Neural progenitor cell (in vitro differentiated cells): Measurements from ENCODE around the gene IGHMBP2. TPM values are rescaled to one million over a fixed set of nuclear protein-coding genes. Genes with fewer than 3 reads are reported as not detected.

Experiments
- DNase-seq: peaks from one replicate; pipeline ENCODE4 v3.0.0-alpha.2; 2016; ENCODE audit warnings: low spot score
- H2AFZ ChIP-seq: fragments of 200-600 bp; sonication (generic); replicated peaks from 2 replicates; pipeline ENCODE4 v1.6.1; 2016; ENCODE audit warnings: antibody characterized with exemption
- H3F3A ChIP-seq: fragments of 200-600 bp; sonication (generic); 2 replicates; pipeline ENCODE4 v1.6.1; 2016; ENCODE audit warnings: antibody characterized with exemption, low read depth
- H3K27ac ChIP-seq: fragments of 200-600 bp; sonication (generic); 2 replicates; pipeline ENCODE4 v1.5.1; 2016; ENCODE audit warnings: mild to moderate bottlenecking
- H3K27me3 ChIP-seq: fragments of 200-600 bp; sonication (generic); 2 replicates; pipeline ENCODE4 v1.6.1; 2016; ENCODE audit warnings: mild to moderate bottlenecking, moderate library complexity
- H3K36me3 ChIP-seq: fragments of 200-600 bp; sonication (generic); 2 replicates; pipeline ENCODE4 v1.5.1; 2016
- H3K4me1 ChIP-seq: fragments of 200-600 bp; sonication (generic); 2 replicates; pipeline ENCODE4 v1.6.1; 2016; ENCODE audit warnings: mixed run types
- H3K4me2 ChIP-seq: fragments of 200-600 bp; sonication (generic); 2 replicates; pipeline ENCODE4 v1.6.1; 2016
- H3K4me3 ChIP-seq: fragments of 200-600 bp; sonication (generic); 2 replicates; pipeline ENCODE4 v1.5.1; 2016
- H3K79me2 ChIP-seq: fragments of 200-600 bp; sonication (generic); 2 replicates; pipeline ENCODE4 v1.6.1; 2016; ENCODE audit warnings: low read depth
- H3K9ac ChIP-seq: fragments of 200-600 bp; sonication (generic); 2 replicates; pipeline ENCODE4 v1.6.1; 2016
- H3K9me3 ChIP-seq: fragments of 200-600 bp; sonication (generic); 2 replicates; pipeline ENCODE4 v1.5.1; 2016; ENCODE audit warnings: low read depth
- H4K20me1 ChIP-seq: fragments of 200-600 bp; sonication (generic); 2 replicates; pipeline ENCODE4 v1.6.1; 2016; ENCODE audit warnings: low read depth
- H3K27ac Mint-ChIP-seq: 3 replicates; pipeline ENCODE4 v1.8.0; 2021; ENCODE audit warnings: mixed read lengths
- H3K27me3 Mint-ChIP-seq: 2 replicates; pipeline ENCODE4 v1.8.0; 2022; ENCODE audit warnings: low read depth, mild to moderate bottlenecking, inconsistent platforms, moderate library complexity, mixed read lengths; ENCODE audit not compliant: insufficient read depth
- H3K36me3 Mint-ChIP-seq: 3 replicates; pipeline ENCODE4 v1.8.0; 2021; ENCODE audit warnings: mixed read lengths
- H3K4me1 Mint-ChIP-seq: 3 replicates; pipeline ENCODE4 v1.8.0; 2021; ENCODE audit warnings: mixed read lengths
- H3K4me3 Mint-ChIP-seq: 3 replicates; pipeline ENCODE4 v1.8.0; 2021; ENCODE audit warnings: mild to moderate bottlenecking, moderate library complexity, mixed read lengths
- H3K9me3 Mint-ChIP-seq: 3 replicates; pipeline ENCODE4 v1.8.0; 2020; ENCODE audit warnings: mixed read lengths
- CTCF ChIP-seq: fragments of 200-600 bp; sonication (generic); IDR thresholded peaks from 2 replicates; pipeline ENCODE4 v1.5.1; 2017; ENCODE audit warnings: antibody characterized with exemption, mild to moderate bottlenecking
- EZH2 ChIP-seq: fragments of 200-600 bp; sonication (generic); IDR thresholded peaks from 2 replicates; pipeline ENCODE4 v1.6.1; 2017; ENCODE audit warnings: antibody characterized with exemption, mild to moderate bottlenecking, moderate library complexity
- EZH2phosphoT487 ChIP-seq: fragments of 200-600 bp; sonication (generic); IDR thresholded peaks from 2 replicates; pipeline ENCODE4 v1.6.1; 2017; ENCODE audit warnings: antibody characterized with exemption
- total RNA-seq: library from RNA; depleted of rRNA; stranded (reverse); fragments of >200 nt; gene quantifications from 2 replicates; pipeline ENCODE4 v1.2.3, GENCODE V29; 2015; ENCODE audit warnings: low replicate concordance

The IGHMBP2 gene
- total RNA-seq, 1 donor from 2014 or later = 13.6 TPM

- no peaks in the 10 kb centered on the region for H3K9me3 ChIP-seq
- H3F3A ChIP-seq = no peaks in the 10 kb centered on the region
- no peak for DNase-seq
- H3K27me3 ChIP-seq = peaks cover 29% of the 10 kb centered on the region
- H3K4me1 Mint-ChIP-seq = peaks cover 17% of the 10 kb centered on the region
- no peak overlapping the region for H2AFZ ChIP-seq
- no peak overlapping the region for H3K4me3 ChIP-seq
- peaks cover under 1% of the 10 kb centered on the region for H3K36me3 Mint-ChIP-seq
- H3K4me1 ChIP-seq = peaks cover 11% of the 10 kb centered on the region
- TF ChIP-seq CTCF = no peak
- TF ChIP-seq EZH2phosphoT487 = no peak
- TF ChIP-seq EZH2 = no peak
- no peak overlapping the region for H3K4me2 ChIP-seq
- H3K36me3 ChIP-seq = no peaks in the 10 kb centered on the region
- H3K79me2 ChIP-seq = no peaks in the 10 kb centered on the region
- no peak overlapping the region for H3K27ac Mint-ChIP-seq
- no peaks in the 10 kb centered on the region for H4K20me1 ChIP-seq
- peaks cover 3% of the 10 kb centered on the region for H3K9me3 Mint-ChIP-seq
- H3K27ac ChIP-seq = no peak overlapping the region
- no peak overlapping the region for H3K9ac ChIP-seq
- no peak overlapping the region for H3K4me3 Mint-ChIP-seq
- peaks cover 2% of the 10 kb centered on the region for H3K27me3 Mint-ChIP-seq
These were observed 35.4 kb upstream of the IGHMBP2 start for GRCh38 chr11:68868221-68868835.

- Histone ChIP-seq H3K4me1 (peaks cover 11% of the 10 kb centered on the region), H3K9ac (no peak overlapping the region), H3K27ac (no peak overlapping the region), H3F3A (no peaks in the 10 kb centered on the region), H3K36me3 (no peaks in the 10 kb centered on the region), H3K4me2 (peak overlapping the region; percentile 75), H3K4me3 (peak overlapping the region; percentile 33), H3K27me3 (peaks cover 29% of the 10 kb centered on the region), H3K9me3 (no peaks in the 10 kb centered on the region), H4K20me1 (no peaks in the 10 kb centered on the region), H2AFZ (no peak overlapping the region), H3K79me2 (no peaks in the 10 kb centered on the region)
- peaks cover 2% of the 10 kb centered on the region for H3K27me3 Mint-ChIP-seq
- H3K9me3 Mint-ChIP-seq = no peaks in the 10 kb centered on the region
- H3K4me1 Mint-ChIP-seq = peaks cover 17% of the 10 kb centered on the region
- no peak overlapping the region for H3K27ac Mint-ChIP-seq
- DNase-seq = no peak
- H3K4me3 Mint-ChIP-seq = peak overlapping the region; percentile 67
- H3K36me3 Mint-ChIP-seq = no peaks in the 10 kb centered on the region
- TF ChIP-seq EZH2 (no peak), EZH2phosphoT487 (no peak)
These were observed 33.2 kb upstream of the IGHMBP2 start for GRCh38 chr11:68870470-68870869.

GRCh38 chr11:68872216-68873003 lies 31.3 kb upstream of the IGHMBP2 start:
- Mint-ChIP-seq H3K36me3 (no peaks in the 10 kb centered on the region), H3K4me3 (no peak overlapping the region), H3K27ac (no peak overlapping the region), H3K4me1 (peaks cover 17% of the 10 kb centered on the region), H3K27me3 (peaks cover 2% of the 10 kb centered on the region), H3K9me3 (no peaks in the 10 kb centered on the region)
- Histone ChIP-seq H3K27ac (no peak overlapping the region), H3K27me3 (peaks cover 29% of the 10 kb centered on the region), H2AFZ (no peak overlapping the region), H3K36me3 (no peaks in the 10 kb centered on the region), H4K20me1 (no peaks in the 10 kb centered on the region), H3K4me1 (peaks cover 11% of the 10 kb centered on the region), H3K4me2 (no peak overlapping the region), H3K79me2 (no peaks in the 10 kb centered on the region), H3F3A (no peaks in the 10 kb centered on the region), H3K4me3 (no peak overlapping the region), H3K9me3 (no peaks in the 10 kb centered on the region), H3K9ac (no peak overlapping the region)
- no peak for DNase-seq
- no peak for TF ChIP-seq CTCF
- TF ChIP-seq EZH2phosphoT487 = no peak
- no peak for TF ChIP-seq EZH2

GRCh38 chr11:68878022-68878421 lies 25.7 kb upstream of the IGHMBP2 start:
- no peaks in the 10 kb centered on the region for H3K9me3 ChIP-seq
- no peaks in the 10 kb centered on the region for H3K79me2 ChIP-seq
- no peak overlapping the region for H3K4me3 ChIP-seq
- peaks cover 15% of the 10 kb centered on the region for H4K20me1 ChIP-seq
- Mint-ChIP-seq H3K27ac (no peak overlapping the region), H3K36me3 (peaks cover 3% of the 10 kb centered on the region), H3K4me1 (no peaks in the 10 kb centered on the region), H3K4me3 (no peak overlapping the region), H3K27me3 (peaks cover 5% of the 10 kb centered on the region), H3K9me3 (no peaks in the 10 kb centered on the region)
- no peak overlapping the region for H2AFZ ChIP-seq
- no peak for DNase-seq
- H3K9ac ChIP-seq = no peak overlapping the region
- no peak overlapping the region for H3K4me2 ChIP-seq
- no peak for TF ChIP-seq CTCF
- no peak for TF ChIP-seq EZH2
- TF ChIP-seq EZH2phosphoT487 = no peak
- no peaks in the 10 kb centered on the region for H3K27me3 ChIP-seq
- H3K4me1 ChIP-seq = peaks cover 4% of the 10 kb centered on the region
- no peaks in the 10 kb centered on the region for H3K36me3 ChIP-seq
- H3K27ac ChIP-seq = no peak overlapping the region
- H3F3A ChIP-seq = peaks cover 10% of the 10 kb centered on the region
